Measurements from ENCODE around the gene CRYBG1.
"Not testable (repeated sequence)": the region's sequence is repeated elsewhere in the genome, so short reads cannot be mapped to it uniquely, and the experiment has no call there.

The CRYBG1 gene

GRCh38 chr6:106510090-106510970 lies 149.8 kb downstream of the CRYBG1 start:
- no peak for DNase-seq

- DNase-seq: no peak
Observed at GRCh38 chr6:106511288-106512047, 151.0 kb downstream of the CRYBG1 start.

GRCh38 chr6:106512048-106512967 lies 151.8 kb downstream of the CRYBG1 start:
- DNase-seq: peak; percentile 15

- DNase-seq: no peak
Observed at GRCh38 chr6:106512968-106513574, 152.6 kb downstream of the CRYBG1 start.

- DNase-seq: no peak
Observed at GRCh38 chr6:106513808-106514582, 153.5 kb downstream of the CRYBG1 start.

GRCh38 chr6:106514583-106514885 lies 154.0 kb downstream of the CRYBG1 start:
- no peak for DNase-seq

- not testable (repeated sequence) for DNase-seq
Observed at GRCh38 chr6:106515582-106515981, 155.1 kb downstream of the CRYBG1 start.

GRCh38 chr6:106516616-106517015 lies 156.1 kb downstream of the CRYBG1 start:
- DNase-seq: no peak

- DNase-seq: no peak
Observed at GRCh38 chr6:106517706-106518105, 157.2 kb downstream of the CRYBG1 start.

GRCh38 chr6:106518748-106519147 lies 158.2 kb downstream of the CRYBG1 start:
- no peak for DNase-seq

GRCh38 chr6:106519460-106520394 lies 159.2 kb downstream of the CRYBG1 start:
- no peak for DNase-seq

- no peak for DNase-seq
Observed at GRCh38 chr6:106520711-106521401, 160.3 kb downstream of the CRYBG1 start.

- no peak for DNase-seq
Observed at GRCh38 chr6:106522562-106523250, 162.2 kb downstream of the CRYBG1 start.

- DNase-seq: peak; percentile 27
Observed at GRCh38 chr6:106525107-106525881, 164.8 kb downstream of the CRYBG1 start.

- DNase-seq: no peak
Observed at GRCh38 chr6:106525882-106526275, 165.4 kb downstream of the CRYBG1 start.

GRCh38 chr6:106527117-106527516 lies 166.6 kb downstream of the CRYBG1 start:
- DNase-seq: no peak

- DNase-seq: no peak
Observed at GRCh38 chr6:106527979-106528378, 167.5 kb downstream of the CRYBG1 start.

GRCh38 chr6:106528521-106528920 lies 168.0 kb downstream of the CRYBG1 start:
- DNase-seq: no peak

- no peak for DNase-seq
Observed at GRCh38 chr6:106529438-106529837, 168.9 kb downstream of the CRYBG1 start.

Data from NCI-H2029 treated with DMSO at 0.1 percent for 48 hours (cell line).